Superior temporal gyrus (tissue), 1 donor: ENCODE data around the gene RPH3AL.

Source experiments
- DNase-seq: peaks from one replicate; pipeline ENCODE4 v3.0.0-alpha.2; 2016; ENCODE audit errors: extremely low spot score

Gene RPH3AL

GRCh38 chr17:353213-353837, 718 bp upstream of the RPH3AL start:
- no peak for DNase-seq

- no peak for DNase-seq
These were observed 659 bp downstream of the RPH3AL start for GRCh38 chr17:351875-352420.

GRCh38 chr17:351449-351738, 1.2 kb downstream of the RPH3AL start:
- no peak for DNase-seq

- DNase-seq: peak; percentile 24
These were observed 1.7 kb downstream of the RPH3AL start for GRCh38 chr17:350706-351448.

GRCh38 chr17:349666-350065, 2.9 kb downstream of the RPH3AL start:
- no peak for DNase-seq

GRCh38 chr17:348692-349425, 3.7 kb downstream of the RPH3AL start:
- no peak for DNase-seq

- DNase-seq: no peak
These were observed 4.6 kb downstream of the RPH3AL start for GRCh38 chr17:348012-348411.

- DNase-seq: no peak
These were observed 5.2 kb downstream of the RPH3AL start for GRCh38 chr17:347309-347899.

GRCh38 chr17:345992-346785, 6.4 kb downstream of the RPH3AL start:
- no peak for DNase-seq

- DNase-seq: no peak
These were observed 7.3 kb downstream of the RPH3AL start for GRCh38 chr17:345261-345660.

- DNase-seq: no peak
These were observed 8.5 kb downstream of the RPH3AL start for GRCh38 chr17:343875-344752.

GRCh38 chr17:343211-343610, 9.4 kb downstream of the RPH3AL start:
- no peak for DNase-seq

GRCh38 chr17:340074-340473, 12.5 kb downstream of the RPH3AL start:
- DNase-seq: no peak

- DNase-seq: no peak
These were observed 13.2 kb downstream of the RPH3AL start for GRCh38 chr17:339193-340061.

- no peak for DNase-seq
These were observed 14.0 kb downstream of the RPH3AL start for GRCh38 chr17:338442-339192.

- peak; percentile 33 for DNase-seq
These were observed 14.7 kb downstream of the RPH3AL start for GRCh38 chr17:337866-338265.

- DNase-seq: no peak
These were observed 15.2 kb downstream of the RPH3AL start for GRCh38 chr17:337453-337852.

- no peak for DNase-seq
These were observed 15.6 kb downstream of the RPH3AL start for GRCh38 chr17:337022-337420.
